Measurements from ENCODE around the gene CARD9.
A peak's percentile ranks its signal among the peaks of the same experiment; 100 is the strongest.

Gene CARD9

DNA sequence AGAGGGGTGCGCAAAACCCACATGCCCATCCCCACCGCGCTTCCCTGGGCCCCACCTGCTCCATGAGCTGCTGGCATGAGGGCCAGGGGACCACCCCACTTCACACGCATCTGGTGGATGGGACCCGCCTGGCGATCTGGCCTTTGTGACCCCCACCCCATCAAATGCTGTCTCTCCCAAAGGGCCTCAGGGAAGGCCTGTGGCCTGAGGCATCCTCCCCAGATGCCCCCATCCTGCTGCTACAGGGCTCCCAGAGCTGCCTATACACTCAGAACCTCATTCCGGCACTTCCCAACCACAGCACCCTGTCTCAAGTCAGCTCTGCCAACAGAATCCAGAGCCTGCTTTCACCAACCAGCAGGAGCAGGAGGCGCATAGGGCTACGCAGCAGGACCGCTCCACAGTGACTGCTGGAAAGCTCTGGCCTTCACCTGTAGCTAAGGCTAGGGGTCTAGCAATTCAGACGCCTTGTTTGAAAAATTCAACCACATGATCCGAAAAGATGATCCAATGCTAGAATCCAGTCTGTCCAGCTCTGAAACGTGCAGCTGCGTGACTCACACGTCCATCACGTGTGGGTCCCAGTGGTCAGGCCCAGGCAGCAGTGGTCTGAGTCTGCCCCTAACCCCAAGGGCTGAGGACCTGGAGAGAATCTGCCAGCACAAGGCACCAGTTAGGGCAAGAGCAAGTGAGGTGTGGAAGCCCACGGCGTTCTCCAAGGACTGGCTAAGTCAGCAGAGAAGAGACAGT, 27.9 kb upstream of the CARD9 start:
- DNase-seq, result no peak

DNA sequence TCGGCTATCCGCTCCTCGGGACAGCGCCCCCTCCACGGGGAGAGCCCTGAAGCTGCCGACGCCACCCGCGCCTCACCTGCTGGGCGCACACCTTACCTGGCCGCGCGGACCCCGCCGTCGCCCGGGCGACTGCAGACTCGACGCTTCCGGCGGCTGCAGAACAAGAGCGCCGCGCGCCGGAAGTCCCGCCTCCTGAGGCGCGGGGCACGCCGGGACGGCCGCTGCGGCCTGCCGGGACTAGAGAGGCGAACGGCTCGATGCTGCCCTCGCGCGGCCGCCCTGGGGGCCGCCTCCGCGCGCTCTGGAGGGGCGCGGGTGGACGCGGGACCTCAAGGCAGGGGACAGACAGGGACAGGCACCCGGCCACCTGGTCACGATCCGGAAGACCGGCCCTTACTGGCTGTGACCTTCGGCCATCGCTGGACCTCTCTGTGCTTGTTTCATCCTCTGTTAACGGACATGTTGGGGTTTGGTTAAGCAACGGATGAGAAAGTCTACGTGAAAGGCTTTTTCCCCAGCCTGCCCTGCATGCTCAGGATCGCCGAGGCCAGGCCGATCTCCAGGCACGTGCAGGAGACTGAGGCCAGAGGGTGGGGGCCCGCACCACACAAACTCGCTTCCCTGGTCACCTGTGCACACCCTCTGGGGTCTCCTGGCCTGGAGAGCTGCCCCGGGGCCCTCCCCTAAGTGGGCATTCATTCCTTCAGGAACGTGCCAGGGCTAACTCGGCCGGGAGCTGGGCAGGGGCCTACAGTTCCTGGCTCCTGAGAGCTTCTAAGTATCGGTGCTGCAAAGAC, 26.8 kb upstream of the CARD9 start, which contains the start of gene SNAPC4:
Gene SNAPC4 (minus strand): TSS at position 133 of the 797 bp plus-strand sequence. CDS start 1,742 bp downstream, outside the sequence.
- peak; percentile 93 for DNase-seq

DNA sequence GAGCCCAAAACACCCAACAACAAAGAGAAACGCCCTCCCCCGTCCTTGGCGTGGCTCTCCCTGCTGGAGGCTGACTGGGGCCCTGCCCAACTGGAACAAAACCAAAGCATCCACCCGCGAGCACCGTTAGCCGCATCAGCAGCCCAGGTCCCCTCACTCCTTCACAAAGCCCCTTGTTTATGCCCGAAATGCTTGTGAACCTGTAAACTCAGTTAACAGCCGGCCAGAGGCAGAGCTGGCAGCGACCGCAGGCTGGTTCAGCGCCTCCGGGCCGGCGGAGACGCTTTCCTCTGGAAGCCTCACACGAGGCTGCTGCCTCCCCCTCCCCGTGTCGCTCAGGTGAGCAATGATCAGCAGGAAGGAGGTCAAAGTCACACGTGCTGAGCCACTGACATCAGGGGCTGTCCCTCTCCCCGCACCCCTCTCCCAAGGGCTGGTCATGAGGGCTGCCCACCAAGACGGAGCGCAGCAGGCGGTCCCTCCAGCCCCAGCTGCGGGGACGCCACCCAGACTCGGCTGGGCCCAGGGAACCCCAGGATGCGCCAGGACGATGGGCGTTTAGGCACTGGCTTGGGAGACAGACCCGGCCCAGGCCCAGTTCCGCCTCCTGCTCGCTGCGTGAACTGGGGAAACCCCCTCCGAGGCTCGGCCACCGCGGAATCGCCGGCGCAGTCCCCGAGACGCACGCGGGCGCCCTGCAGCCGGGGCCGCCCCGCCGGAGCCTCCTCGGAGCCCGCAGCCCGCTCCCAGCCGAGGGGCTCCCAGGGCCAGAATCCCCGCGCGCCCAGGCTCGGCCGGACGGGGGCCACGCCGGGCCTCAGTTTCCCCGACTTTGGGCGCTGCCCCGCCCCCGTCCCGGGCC, 25.9 kb upstream of the CARD9 start:
- DNase-seq, result peak; percentile 45

DNA sequence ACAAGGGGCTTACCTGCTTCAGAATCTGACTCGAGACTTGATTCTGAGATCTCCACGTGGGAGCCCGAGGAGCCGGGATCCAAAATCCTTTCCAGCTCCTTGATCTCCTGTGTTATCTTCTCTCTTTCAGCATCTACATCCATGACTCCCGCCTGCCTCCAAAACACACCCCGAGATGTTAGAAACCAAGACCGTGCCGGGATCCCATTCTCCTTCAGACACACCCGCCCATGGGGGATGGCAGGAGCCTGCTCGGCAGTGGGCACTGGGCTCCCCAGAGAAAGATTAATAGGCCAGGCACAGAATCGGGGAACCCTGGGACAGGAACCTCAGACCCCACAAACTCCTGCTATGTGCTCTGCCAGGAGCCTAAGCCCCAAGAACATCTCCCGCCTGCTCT, 24.8 kb upstream of the CARD9 start:
- no peak for DNase-seq

DNA sequence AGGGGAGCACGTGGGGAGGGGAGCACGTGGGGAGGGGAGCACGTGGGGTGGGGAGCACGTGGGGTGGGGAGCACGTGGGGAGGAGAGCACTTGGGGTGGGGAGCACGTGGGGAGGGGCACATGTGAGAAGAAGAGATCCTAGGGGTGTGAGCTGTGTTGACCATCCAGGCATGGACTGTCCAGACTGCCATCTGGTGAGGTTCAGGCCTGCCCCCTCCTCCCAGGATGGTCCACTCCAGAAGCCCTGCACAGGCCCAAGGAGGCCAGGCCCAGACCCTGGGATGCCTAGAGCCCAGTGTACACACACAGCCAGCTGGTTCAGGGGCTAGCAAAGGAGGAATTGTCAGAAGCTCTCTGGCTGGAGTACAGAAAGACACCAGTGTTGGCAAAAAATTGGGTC, 24.2 kb upstream of the CARD9 start:
- no peak for DNase-seq

DNA sequence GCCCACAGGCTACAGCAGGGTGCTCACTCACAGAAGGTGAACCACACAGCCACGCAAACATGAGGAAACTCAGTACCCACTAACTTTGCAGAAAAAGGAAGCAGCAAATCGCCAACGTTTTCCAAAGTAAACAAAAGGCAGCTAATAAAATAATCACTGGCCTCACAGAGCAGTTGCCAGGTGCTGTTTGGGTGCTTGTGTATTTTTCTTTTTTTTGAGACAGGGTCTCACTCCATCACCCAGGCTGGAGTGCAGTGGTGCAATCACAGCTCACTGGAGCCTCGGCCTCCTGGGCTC, 22.7 kb upstream of the CARD9 start:
- DNase-seq, result no peak

DNA sequence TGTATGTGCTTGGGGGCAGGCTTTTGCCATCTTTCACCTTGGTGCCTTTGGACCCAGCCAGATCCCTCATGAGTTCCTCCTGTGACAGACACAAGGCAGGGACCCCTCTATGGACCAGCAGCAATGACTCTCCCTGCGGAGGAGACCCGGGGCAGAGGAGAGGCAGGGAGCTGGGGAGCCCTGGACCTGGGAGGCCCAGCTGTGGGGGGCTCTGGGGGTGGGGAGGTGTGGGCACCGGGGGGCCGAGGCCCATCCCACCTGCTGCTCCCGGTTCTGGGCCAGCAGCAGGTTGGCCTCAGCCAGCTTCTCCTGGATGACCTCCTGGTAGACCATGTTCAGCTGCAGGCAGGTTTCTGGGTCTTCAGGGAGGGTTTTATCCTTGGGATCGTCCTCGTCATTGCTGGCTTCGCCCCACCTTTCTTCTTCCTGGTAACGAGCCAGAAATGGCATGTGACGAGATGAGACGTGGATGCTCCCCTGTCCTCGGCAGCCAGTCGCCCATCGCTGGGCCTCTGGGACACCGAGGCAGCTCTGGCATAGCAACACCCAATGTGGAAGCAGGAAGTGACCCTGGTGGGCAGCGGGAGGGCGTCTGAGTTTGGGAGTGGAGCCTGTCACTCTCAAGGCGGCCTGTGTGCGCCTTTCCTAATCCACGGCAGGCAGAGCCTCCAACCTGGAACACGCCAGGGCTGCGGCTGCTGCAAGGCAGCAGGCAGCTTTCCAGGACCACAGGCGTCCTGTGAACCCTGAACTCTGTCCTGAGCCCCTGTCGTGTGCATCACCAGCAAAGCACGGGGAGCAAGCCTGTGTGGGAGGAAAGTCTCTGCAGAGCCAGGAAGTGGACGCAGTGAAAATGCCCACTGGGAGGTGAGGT, 22.1 kb upstream of the CARD9 start:
- no peak for DNase-seq

DNA sequence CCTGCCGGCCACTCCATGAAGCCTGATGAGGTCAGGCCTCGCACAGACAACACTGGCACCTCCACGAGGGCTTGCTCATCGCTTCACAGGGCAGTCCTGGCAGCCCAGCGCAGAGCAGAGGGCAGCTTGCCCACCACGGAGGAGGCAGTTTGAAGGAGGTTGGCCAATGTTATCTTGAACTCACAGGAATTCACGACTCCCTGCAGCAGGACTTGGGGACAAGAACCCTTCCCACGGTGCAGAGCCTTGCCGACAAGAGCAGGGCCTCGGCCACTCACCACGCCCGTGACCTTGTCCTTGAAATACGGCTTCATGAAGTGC, 21.5 kb upstream of the CARD9 start:
- no peak for DNase-seq

DNA sequence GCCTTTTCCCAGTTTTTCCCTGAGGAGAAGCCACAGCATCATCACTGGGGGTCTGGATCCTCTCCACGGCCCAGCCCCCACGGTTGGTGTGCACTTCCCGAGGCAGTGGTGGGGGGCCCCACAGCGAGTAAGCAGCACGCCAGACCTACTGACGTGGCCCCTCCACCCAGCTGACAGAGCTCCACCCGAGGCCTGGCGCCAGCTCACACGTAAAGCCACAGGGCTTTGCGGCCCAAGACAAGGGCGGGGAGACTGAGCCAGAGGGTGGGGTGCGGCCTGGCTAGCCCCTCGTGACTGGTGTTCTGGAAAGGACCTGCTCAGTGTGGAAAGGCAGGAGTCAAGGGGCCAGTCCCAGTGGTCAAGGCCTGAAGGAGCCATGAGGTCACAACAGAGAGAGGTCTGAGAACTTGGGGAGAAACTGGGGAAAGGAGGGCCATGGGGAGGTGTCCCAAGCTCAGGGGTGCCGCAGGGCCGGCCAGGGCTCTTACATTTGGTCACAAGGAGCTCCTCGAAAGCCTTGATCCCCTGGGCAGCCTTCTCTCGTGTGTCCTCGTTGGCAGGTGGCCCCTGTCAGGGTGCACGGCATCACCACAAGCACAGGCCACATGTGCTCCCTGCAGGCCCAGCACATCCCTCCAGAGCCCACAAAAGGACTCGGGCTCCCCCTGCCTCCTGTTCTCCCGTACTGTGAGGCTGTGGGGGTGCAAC, 21.0 kb upstream of the CARD9 start:
- no peak for DNase-seq

DNA sequence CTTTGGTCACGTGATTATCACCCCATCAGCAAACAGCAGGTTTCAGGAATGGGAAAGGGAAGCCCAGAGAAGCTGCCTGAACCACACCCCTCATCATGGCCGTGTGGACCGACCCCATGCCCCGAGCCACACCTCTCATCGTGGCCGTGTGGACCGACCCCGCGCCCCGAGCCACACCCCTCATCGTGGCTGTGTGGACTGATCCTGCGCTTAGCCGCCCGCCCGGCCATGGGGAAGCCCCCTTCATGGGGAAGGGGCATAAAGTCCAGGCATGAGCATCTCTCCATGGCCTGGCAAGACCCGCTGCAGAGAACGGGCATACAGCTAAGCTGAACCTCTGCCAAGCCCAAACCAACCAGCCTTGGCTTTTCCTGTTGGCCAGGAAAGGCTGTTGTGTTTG, 20.1 kb upstream of the CARD9 start:
- DNase-seq, result no peak

DNA sequence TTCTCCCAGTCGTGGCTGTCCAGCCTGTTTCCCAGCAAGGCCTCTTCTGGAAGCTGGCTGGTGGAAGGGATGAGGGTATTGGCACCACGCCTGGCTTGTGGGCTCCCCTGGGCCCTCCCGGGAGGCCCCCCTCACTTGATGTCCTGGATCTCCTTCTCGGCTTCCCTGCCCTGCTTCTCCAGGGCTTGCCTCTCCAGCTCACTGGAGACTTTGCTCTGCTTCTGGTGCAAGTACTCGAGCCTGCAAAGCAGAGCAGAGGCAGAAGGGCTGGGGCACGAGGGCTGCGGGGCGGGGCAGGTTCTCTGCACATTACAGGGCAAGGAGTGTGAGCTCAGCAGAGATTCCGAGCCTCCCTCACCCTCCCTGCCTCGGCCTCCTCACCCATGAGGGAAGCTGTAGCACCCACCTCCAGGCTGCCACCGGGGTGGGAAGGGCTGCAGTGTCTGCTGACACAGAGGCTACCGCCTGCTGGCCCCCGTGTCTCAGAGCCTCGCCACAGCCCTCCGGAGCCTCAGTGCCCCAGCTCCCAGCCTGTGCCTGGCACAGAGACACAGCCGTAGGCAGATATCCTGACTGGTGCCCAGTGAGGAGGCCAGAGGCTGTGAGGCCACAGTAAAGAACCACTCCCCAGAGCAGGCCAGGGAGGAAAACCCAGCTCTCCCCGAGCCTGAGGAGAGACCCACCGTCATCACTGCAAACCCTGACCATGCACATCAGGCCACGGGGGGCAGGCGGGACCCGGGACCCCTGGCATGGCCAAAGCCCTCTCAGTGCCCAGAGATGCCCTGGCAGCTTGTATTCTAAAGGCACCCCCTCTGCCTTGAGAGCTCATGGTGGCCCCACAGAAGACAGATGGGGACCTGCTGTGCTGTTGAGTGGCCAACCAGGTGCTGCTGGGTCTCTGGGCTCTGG, 19.3 kb upstream of the CARD9 start:
- DNase-seq, result no peak

DNA sequence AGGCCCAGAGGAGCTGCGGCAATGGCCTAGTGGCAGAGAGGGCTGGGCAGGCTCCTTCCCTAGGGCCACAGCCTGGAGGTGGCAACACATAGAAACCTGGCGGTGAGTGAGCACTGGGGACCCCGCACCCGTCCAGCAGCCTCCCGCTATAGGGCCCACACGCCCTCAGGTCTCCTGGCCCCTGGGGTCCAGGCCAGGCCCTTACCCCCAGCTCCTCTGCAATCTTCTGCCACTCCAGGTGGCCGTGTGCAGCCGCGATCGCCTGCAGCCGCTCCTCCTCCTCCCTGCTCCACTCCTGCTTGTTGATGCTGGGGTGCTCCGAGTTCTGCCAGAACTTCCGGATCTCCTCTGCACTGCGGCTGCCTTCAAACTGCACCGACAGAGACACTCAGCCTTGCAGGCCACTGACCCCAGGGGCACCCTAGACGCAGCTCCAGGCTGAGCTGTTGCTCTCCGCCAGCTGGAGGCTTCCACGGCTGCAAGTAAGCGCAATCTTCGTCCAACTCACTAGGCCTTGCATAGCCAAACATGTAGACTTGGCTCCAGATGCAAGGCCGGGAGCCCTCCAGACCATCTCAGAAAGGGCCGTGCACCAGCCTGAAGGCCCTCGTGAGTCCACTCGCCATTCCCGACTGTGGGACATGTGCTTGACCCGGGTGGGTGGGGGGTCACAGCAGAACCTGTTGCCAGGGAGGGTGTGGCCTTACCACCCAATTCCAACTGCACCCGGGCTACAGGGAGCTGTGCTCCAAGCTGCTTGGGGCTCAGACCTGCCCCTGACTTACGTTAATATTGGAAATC, 18.5 kb upstream of the CARD9 start:
- DNase-seq, result no peak

DNA sequence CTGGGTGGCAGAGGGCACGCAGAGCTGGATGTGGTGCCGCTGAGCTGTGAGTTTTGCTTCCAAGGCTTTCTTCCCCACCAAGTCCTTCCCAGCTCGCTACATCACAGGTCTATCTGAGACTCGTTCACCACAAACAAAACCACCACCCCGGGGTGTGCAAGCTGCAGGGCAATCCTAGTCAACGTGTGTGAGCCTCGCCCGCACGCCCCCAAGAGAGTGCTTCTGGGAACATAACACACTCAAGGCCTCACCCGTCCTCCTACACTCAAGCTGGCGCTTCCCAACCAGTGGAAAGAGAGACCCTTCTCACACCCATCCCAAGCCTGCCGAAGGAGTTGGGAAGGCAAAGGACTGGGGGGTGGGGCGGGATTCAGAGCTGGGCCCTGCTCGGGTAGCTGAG, 15.9 kb upstream of the CARD9 start:
- no peak for DNase-seq

DNA sequence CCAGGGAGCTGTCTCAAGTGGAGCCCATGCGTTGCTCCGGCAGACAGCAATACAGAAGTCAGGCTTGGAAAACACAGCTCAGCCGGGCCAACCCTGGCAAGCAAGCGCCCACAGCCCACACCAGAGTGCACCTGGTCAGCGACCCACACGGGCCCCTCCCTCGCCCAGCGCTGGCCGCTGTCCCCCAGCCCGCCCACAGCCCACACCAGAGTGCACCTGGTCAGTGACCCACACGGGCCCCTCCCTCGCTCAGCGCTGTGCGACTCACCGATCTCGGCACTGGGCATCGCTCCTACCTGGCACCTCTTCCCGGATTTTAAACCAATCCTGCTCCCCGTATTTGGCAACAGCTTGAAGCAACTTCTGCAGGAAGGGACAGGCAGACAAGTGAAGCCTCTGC, 13.7 kb upstream of the CARD9 start:
- DNase-seq, result no peak

DNA sequence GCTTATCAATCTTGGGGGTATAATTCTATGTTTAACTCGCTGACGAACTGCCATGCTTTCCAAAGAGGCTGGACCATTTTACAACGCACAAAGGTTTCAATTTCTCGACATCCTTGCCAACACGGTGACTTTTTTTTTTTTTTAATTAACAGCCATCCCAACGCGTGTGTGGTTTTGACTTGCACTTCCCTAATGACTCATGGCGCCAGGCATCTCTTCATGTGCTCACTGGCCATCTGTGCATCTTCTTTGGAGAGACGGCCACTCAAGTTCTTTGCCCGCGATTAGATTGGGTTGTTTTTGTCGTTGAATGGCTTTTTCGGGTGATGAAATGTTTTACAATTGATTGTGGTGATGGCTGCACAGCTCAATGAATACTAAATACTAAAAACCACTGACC, 12.5 kb upstream of the CARD9 start:
- no peak for DNase-seq

DNA sequence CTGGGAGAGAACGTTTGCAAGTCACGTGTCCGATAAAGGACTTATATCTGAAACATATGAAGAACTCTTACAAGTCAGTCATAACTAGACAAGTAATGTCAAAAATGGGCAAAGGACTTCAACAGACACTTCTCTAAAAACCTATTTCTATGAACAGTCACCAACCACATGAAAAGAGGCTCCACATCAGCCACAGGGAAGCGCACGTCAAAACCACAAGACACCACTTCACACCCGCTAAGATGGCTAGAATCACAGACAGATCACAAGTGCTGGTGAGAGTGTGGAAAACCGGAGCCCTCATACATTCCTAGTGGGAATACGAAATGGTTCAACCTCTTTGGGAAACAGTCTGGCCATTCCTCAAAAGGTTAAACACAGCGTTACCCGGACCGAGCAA, 11.5 kb upstream of the CARD9 start:
- DNase-seq, result no peak

DNA sequence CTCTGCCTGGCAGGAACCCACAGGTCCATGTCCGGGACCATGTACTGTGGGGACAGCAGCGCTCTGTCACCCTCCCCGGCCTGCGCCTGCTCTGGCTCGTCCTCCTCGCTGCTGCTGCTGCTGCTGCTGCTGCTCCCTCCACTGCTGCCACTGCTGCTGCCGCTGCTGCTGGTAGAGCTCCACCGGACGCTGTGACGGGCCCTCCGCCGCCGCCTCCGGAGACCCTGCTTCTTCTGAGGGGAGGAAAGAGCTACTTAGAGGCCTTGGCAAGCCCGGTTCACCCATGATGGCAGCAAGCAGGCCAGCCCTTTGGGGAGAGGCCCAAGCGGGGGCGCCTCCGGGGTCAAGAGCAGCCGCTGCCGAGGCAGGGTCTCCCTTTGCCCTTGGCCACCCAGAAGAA, 10.0 kb upstream of the CARD9 start:
- no peak for DNase-seq

DNA sequence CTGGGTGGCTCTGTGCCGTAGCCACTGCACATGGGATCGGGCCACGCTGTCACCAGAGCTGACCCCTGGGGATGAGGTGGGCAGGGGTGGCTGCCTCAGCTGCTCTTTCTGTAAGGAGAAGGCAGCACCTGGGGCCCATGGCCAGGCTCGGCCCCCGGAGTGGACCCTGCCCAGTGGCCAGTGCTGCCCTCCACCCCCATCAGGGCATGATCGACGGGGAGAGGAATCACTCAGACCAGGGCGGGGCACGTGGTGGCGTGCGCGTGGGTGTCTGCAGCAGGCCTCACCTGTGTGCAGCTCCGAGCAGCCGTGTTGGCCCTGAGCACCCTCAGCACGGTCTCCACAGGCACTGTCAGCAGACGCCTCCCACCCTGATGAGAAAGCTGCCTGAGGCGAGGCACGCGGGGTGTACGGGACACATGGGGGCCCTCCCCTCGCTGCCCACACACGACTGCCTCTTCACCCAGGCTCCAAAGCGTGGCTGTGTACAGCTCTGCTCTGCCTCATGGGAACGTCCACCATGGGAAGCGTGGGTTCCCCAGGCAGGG, 8.6 kb upstream of the CARD9 start:
- DNase-seq, result no peak

DNA sequence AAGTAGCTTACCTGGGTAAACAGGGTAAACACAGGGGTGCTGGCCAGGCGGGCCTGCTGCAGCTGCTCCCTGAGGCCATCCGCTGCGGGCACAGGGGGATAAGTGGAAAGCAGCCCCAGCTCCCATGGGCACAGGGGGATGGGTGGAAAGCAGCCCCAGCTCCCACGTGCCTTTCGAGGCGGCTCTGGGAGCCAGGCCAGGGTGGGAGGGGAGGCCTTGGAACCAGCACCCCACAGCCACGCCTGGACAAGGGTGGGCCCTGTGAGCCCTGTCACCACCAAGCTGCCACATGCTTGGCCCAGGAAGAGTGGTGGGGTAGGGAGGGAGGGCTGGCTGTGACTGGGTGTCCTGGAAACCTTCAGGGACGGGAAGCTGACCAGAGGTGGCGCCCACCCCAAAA, 7.8 kb upstream of the CARD9 start:
- DNase-seq, result no peak

DNA sequence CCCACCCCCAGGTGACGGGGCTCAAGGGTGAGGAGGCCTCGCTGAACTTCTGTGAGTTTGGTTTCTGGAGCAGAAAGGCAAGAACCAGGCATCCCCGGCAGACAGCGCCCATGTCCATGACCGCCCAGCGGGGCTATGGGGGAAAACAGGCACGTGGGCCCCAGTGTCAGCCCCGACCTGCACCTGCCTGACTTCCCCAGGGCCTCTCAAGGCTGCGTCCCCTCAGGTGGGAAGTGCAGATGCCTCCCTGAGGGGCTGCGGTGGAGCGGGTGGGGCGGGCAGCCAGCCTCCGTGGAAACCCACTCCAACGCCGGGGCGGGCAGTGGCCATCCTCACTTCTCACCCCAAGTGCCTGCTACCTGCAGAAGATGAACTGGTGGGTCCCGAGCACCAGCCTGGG, 6.9 kb upstream of the CARD9 start:
- no peak for DNase-seq
